Renal cortical epithelial cell (primary cell): ENCODE data around the gene GCDH. TPM values are rescaled to one million over a fixed set of nuclear protein-coding genes. Genes with fewer than 3 reads are reported as not detected.
"Not testable (repeated sequence)": the region's sequence is repeated elsewhere in the genome, so short reads cannot be mapped to it uniquely, and the experiment has no call there.

Experiments used
- DNase-seq: peaks from one replicate; pipeline ENCODE4 v3.0.0-alpha.2; 2011; ENCODE audit warnings: low read depth
- total RNA-seq: library from RNA; depleted of rRNA; stranded (reverse); fragments of >200 nt; gene quantifications from 2 replicates; pipeline ENCODE4 v1.2.3, GENCODE V29; 2014

Gene GCDH
- total RNA-seq: 23.4 and 36.5 TPM in 2 replicates

DNA sequence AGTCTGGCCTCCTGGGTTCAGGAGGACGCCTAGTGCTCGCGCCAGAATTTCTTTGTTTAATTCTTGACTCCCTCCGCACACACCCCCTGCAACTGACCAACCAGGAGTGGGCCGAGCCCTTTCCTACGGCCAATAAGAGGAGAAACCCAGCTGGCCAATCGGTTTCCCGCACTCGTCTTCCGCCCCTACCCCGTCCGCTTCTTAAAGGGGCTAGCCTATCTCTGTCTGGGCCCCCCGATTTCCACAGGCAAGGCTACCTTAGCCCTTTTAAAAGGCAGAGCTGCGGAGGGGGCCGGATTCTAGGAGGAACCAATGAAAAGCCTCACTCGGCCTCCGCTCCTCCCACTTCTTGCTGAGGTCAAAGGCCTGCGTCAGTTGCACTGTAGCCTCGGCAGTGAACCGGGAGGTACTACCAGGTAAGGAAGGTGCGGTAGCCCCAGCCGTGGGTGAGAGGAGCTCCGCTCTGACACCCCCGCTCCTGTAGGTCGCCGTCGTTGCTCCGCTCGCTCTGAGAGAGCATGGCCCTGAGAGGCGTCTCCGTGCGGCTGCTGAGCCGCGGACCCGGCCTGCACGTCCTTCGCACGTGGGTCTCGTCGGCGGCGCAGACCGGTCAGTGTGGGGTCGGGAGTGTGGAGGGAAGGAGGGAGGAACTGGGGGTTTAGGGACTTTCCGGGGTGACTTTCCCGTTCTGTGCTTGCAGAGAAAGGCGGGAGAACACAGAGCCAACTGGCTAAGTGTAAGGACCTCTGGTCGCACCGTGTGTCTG is at the start of gene GCDH:
Gene GCDH, plus strand, starts transcription at position 374 of the 766 bp plus-strand sequence. Its CDS starts 145 bp downstream, at position 519.
- DNase-seq: peak; percentile 97

DNA sequence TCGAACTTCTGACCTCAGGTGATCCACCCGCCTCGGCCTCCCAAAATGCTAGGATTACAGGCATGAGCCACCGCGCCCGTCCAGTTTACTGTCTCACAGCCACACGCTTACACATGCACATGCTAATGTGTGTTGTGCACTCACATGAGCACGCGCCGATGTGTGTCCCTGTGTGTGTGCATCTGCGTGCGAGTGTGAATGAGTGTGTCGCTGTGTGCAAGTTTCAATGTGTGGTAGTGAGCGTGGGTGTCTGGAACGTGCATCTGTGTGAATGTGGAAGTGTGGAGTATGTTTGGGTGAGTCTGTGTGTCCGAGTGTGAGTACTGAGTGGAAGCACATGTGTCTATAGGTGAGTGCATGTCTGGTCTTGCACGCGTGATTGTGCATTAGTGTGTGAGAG is 48.4 kb upstream of the GCDH start:
- DNase-seq: no peak

DNA sequence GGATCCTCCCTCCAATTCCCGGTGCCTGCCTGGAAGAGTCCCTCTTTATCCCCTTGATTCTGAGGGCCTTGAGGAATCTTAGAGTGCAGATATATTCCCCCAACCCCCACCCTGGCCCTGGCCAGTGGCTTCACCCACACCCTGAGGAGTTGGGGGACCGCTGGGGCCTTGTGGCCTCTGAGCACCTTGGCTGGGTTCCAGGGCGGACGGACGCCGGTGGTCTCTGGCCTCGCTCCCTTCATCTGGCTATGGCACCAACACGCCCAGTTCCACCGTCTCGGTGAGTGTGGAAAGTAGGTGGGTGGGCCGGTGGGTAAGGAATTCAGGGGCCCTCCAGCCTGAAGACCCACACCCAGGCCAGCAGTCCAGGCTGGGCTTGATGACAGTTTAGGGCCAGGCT is 47.6 kb upstream of the GCDH start:
- no peak for DNase-seq

DNA sequence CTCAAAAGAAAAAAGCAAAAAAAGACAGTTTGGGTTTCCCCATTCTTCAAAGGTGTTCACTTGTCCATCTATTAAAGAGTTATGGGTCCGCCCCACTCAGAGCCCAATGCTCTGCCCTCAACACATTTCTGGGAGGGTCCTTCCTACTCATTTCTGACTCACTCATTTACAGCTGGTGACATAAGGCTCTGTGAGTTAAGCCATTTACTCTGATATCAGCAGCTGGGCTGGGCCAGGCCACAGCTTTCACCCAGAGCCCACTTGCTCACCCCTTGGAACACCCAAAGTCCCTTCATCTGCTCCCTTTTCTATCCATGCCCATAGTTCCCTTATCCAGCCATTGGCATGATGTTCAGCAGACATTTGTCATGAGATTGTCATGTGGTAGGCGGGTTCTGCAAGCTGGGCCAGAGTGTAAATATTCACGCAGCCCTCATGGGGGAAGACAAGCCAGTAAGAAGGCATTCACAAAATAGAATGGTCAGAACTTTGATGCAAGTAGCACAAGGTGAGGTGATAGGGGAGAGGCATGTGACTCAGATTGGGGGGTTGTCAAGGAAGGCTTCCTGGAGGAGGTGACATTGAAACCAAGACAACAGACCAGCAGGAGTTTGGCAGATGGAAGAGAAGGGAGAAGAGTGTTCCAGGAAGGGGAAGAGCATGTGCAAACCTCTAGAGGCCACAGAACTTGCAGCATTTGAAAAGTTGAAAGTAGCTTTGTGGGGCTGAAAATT is 46.8 kb upstream of the GCDH start:
- no peak for DNase-seq

DNA sequence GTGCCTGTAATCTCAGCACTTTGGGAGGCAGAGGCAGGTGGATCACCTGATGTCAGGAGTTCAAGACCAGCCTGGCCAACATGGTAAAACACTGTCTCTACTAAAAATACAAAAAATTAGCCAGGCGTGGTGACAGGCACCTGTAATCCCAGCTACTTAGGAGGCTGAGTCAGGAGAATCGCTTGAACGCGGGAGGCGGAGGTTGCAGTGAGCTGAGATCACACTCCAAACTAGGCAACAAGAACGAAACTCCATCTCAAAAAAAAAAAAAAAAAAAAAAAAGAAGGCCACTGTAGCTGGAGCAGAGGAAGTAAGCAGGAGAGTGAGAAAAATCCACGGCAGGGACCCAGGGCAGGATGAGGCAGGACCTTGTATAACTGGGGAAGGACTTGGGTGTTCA is 44.3 kb upstream of the GCDH start:
- not testable (repeated sequence) for DNase-seq

DNA sequence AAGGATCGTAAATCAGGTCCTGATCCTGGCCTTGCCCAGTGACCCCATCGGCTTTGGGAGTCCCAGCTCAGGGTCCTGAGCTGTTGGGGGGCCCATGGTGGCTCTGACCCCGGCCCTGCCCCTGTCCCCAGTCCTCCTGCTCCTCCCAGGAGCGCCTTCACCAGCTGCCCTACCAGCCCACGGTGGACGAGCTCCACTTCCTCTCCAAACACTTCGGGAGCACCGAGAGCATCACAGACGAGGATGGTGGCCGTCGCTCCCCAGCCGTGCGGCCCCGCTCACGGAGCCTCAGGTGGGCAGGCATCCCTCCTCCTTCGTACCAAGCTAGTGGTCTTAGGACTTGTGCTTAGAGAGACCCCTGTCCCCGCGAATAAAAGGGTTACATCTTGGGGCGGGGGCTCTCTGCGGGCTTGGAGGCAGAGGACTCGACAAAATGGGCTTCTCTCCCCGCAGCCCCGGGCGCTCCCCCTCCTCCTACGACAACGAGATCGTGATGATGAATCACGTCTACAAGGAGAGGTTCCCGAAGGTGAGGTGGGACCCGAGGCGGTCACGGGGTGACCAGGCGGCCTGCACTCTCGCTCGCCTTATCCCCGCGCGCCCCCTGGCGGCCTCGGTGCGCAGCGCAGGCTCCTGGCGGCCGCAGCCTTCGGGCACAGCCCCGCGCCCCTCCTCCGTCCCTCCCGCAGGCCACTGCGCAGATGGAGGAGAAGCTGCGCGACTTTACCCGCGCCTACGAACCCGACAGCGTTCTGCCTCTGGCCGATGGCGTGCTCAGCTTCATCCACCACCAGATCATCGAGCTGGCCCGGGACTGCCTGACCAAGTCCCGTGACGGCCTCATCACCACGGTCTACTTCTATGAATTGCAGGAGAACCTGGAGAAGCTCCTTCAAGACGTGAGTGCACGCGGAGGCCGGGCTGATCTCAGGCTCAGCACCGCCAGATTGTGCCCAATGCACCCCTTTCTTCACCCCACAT is 43.5 kb upstream of the GCDH start:
- peak; percentile 63 for DNase-seq

DNA sequence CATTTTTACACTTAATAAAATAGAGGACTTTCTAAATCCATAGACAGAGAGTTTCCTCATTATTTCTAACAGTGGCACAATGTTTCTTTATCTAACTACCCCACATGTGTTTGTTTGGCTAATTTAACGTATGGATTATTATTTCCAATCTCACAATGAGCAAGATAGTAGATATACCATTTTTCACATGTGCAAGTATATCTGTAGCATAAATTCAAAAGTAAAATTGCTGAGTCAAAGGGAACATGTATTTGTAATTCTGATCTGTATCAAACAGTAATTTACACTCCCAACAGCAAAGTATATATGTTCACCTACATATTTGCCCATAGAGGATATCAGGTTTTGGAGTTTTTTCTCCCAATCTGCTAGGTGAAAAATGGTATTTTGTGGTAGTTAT is 34.3 kb upstream of the GCDH start:
- no peak for DNase-seq

DNA sequence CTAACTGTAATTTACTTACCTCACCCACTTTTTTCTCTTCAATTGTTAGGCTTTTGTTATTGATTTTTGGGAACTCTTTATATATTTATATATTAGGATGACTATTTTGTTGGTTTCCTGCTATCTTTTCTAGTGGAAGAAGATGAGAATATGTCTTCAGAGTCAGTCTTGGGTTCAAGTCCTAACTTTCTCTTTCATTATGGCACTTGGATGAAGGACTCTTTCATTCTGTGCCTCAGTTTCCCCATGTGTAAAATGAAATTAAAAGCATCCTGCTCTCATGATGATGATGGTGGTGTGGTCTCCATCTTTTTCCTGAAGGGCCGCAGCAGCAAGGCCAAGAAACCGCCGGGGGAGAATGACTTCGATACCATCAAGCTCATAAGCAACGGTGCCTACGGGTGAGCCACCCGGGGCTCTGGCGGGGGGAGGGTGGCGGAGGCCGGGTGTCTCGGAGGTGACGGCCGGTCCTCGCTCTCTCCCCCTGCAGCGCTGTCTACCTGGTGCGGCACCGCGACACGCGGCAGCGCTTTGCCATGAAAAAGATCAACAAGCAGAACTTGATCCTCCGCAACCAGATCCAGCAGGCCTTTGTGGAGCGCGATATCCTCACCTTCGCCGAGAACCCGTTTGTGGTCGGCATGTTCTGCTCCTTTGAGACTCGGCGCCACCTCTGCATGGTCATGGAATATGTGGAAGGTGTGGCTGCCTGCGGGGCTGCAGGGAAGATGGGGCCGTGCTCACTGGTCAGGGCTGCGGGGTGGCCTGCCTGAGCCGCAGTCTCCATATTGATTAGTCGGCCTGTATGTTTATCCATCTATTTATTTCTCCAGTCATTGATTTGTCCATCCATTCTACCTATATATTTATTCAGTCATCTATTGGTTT is 32.7 kb upstream of the GCDH start:
- DNase-seq: no peak

DNA sequence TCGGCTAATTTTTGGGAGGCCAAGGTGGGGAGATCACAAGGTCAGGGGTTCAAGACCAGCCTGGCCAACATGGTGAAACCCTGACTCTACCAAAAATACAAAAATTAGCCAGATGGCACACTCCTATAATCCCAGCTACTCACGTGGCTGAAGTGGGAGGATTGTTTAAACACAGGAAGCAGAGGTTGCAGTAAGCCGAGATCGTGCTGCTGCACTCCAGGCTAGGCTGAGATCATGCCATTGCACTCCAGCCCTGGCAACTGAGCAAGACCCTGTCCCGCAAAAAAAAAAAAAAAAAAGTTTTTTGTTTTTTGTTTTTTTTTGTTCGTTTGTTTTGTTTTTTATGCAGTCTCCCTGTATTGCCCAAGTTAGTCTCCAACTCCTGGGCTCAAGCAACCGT is 31.4 kb upstream of the GCDH start:
- DNase-seq: no peak

DNA sequence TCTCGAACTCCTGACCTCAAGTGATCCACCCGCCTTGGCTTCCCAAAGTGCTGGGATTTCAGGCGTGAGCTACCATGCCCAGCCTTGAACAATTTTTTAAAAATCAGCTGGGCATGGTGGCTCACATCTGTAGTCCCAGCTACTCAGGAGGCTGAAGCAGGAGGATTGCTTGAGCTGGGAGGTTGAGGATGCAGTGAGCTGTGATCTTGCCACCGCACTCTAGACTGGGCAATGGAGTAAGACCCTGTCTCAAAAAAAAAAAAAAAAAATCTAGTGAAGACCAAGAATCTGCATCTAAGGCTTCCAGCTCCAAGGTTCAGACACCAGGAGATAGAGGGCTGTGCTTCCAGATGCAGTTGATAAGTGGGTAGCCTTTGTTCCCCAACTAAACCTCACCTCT is 26.8 kb upstream of the GCDH start:
- no peak for DNase-seq

DNA sequence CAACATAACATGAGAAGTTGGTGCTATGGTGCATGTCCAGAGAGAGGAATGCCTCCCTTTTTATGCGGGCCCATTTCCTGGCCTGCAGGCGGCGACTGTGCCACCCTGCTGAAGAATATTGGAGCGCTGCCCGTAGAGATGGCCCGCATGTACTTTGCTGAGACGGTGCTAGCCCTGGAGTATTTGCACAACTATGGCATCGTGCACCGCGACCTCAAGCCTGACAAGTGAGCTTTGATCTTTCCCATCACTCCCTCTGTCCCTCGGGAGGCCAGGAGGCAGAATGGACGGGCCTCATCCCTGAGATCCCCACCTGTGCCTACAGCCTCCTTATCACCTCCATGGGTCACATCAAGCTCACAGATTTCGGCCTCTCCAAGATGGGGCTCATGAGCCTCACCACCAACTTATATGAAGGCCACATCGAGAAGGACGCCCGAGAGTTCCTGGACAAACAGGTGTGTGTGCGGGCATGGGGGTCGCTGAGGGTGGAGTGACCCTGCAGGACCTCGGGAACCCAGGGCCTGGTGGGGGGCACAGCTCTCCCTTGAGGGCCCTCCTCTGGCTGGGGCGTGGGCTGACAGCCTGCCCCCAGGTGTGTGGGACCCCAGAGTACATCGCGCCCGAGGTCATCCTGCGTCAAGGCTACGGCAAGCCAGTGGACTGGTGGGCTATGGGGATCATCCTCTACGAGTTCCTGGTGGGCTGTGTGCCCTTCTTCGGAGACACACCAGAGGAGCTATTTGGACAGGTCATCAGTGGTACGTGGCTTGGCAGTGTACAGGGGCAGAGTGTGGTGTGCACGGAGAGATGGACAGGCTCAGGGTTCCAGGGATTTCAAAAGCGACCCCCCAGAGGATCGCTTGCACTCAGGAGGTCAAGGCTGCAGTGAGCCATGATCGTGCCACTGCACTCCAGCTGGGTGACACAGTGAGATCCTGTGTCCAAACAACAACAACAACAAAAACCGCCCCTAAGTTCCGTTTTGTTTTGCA is 25.9 kb upstream of the GCDH start:
- no peak for DNase-seq

DNA sequence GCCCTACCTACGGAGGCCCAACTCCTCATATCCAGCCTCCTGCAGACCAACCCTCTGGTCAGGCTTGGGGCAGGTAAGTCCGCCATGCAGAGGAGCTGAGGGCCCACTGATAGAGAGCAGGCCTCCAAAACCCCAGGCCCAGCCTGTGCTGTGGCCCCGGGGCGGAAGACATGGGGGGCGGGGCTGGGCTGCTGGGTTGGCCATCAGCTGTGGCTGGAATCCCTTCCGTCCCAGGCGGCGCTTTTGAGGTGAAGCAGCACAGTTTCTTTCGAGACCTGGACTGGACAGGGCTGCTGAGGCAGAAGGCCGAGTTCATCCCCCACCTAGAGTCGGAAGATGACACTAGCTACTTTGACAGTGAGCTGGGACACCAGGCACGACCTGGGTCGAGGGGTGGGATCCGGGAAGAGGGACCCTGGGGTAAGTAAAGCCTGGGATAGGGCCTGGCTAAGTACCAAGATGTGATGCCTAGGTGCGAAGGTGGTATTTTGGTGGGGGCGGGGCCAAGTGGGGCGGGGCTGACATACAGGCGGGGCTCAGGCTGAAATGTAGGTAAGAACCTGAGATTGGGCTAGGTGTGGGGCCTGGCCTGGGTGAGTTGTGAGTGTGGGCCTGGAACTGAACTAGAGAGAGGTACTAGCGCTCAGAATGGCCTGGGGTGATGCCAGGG is 25.1 kb upstream of the GCDH start:
- no peak for DNase-seq

DNA sequence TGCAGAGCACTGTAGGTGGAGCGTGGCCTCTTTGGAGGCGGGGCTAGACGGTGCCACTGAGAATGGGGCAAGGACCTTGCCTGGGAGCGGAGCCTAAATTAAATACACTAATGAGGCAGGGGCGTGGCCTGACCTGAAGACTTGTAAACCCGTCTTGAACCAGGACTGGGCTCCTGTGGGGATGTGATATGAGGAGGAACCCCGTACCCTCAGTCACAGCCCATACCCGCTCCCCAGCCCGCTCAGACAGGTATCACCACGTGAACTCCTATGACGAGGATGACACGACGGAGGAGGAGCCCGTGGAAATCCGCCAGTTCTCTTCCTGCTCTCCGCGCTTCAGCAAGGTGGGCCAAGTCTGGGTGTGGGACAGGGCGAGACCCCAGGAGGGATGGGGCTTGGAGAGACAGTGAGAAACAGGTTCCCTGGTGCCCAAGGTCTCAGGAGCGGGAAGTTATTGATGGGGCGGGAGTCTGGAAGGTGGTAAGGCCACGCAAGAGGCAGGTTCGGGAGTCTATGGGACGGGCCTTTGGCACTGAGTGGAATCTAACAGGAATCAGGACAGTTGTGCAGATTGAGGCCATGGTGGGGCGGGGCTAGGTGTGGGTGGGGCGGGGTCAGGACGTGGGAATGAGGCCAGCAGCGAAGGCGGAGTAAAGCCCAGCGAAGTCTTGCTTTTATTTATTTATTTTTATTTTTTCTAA is 24.4 kb upstream of the GCDH start:
- no peak for DNase-seq

DNA sequence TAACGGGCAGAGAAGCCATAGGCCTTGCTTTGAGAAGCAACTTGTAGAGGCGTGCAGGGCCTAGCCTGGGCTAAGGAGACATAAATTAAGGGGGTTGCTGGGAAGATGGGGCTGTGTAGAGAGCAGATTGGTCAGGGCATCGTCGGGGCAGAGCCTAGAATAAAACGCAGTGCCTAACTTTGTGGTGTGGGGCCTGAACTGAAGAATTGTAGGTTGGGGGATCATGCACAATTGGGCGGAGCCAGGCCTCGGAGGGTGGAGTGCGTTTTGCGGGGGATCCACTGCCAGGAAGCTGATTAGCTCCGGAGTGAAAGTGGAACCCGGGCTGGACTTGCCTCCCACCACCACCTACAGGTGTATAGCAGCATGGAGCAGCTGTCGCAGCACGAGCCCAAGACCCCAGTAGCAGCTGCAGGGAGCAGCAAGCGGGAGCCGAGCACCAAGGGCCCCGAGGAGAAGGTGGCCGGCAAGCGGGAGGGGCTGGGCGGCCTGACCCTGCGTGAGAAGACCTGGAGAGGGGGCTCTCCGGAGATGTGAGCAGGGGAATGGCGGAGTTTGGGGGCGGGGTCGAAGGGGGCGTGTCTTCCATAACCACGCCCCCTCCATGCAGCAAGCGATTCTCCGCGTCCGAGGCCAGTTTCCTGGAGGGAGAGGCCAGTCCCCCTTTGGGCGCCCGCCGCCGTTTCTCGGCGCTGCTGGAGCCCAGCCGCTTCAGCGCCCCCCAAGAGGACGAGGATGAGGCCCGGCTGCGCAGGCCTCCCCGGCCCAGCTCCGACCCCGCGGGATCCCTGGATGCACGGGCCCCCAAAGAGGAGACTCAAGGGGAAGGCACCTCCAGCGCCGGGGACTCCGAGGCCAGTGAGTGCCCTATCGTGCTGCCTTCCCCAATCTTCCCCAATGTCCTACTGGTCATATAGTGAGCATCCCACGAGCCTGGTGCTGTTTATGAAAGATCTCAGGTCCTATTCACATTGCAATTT is 23.6 kb upstream of the GCDH start:
- DNase-seq: peak; percentile 27

DNA sequence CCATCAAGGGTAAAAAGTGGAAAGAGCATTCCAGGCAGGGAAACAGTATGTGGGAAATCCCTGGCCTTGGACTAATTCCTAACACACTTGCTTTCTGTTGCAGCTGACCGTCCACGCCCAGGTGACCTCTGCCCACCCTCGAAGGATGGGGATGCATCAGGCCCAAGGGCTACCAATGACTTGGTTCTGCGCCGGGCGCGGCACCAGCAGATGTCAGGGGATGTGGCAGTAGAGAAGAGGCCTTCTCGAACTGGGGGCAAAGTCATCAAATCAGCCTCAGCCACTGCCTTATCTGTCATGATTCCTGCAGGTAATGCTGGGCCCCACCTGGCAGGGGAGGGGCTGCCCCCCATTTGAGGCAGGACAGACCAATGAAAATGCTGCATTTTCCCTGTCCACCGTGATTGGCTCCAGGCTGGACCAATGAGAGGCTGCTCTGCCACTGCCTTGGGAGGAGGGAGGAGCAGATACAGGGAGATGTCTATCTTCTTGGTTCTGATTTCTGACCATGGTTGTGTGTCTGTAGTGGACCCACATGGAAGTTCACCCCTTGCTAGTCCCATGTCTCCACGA is 22.3 kb upstream of the GCDH start:
- DNase-seq: no peak

DNA sequence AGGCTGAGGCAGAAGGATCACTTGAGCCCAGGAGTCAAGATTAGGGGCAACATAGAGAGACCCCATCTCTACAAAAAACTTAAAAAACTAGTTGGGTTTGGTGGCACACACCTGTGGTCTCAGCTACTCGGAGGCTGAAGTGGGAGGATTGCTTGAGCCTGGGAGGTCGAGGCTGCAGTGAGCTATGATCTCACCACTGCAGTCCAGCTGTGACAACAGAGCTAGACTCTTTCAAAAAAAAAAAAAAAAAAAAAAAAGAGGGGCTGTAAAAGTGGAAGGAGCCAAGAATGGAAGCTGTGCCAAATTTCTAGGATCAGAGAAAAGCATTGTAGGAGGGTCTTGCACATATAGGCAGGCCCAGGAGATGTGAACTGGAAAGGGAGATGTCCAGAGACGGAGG is 19.3 kb upstream of the GCDH start:
- DNase-seq: no peak

DNA sequence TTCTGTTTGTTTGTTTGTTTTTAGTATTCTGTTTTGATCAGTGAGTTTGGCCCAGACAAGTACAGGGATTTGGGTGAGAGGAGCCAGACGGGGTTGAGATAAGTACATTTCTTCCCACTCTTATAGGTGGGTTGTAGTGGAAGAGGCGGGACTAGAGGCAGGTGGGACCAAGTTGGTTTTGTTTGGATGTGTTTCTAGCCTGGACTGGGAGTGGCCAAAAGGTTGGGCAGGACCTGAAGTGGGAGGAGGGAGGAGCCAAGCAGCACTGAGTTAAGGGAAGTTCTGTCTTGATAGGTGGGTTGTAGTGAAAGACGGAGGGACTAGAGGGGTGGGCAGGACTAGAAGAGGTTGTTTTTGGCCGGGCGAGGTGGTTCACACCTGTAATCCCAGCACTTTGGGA is 18.7 kb upstream of the GCDH start:
- DNase-seq: no peak
